ENCODE results near the gene RPL22. TPM values are rescaled to one million over a fixed set of nuclear protein-coding genes. Genes with fewer than 3 reads are reported as not detected.

Gene RPL22
- total RNA-seq, 4 donors from 2014 or later = 75.5 to 237 (median 192) TPM

DNA sequence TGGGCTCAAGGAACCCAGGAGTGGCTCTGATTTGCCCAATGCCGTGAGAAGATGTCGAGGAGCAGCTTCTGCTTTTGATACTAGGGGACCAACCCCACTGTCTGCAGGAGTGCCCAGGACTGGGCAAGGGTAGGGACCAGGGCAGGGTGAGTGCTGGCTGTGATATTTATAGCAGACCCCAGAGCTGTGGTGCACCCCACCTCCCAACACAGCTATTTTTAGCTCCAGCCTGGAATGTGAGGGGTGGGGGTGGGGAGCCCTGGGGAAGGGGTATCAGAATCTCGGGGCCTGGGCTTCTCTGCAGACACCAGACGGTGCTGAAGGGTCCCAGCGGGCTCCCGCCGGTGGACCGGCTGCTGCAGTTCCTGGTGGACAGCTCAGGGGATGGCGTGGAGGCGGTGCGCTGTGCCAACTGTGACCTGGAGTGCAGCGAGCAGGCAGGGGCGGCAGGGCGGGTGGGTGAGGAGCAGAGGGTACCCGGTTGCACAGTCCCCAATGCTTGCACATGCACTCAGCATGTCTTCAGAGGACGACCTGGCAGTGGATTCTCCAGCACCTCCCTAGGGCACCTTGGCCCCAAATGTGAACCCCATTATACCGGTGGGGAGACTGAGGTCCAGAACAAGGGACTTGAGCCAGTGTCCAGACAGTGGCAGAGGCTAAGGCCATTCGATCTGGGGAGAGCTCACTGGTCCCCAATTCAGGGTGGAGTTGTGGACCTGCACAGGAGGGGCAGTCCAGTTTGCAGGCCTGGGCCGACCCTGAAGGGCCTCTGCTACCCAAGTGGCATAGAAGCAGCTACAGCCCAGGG lies 7.9 kb upstream of the RPL22 start:
- TF ChIP-seq POLR2A (IDR thresholded peaks at IDR 0.05) (no peak), CTCF (IDR thresholded peaks at IDR 0.05) (no peak)
- Histone ChIP-seq H3K27ac (peak overlapping the region in 2 of 4 donors; percentile 82 to 90), H3K4me3 (peak overlapping the region in 3 of 4 donors; percentile 51 to 69 (median 58)), H3K36me3 (peaks cover 0 to 38% (median 0%) of the 10 kb centered on the region in 3 donors), H3K27me3 (peaks cover 0 to 22% (median 0%) of the 10 kb centered on the region in 4 donors), H3K4me1 (peaks cover 22 to 58% (median 38%) of the 10 kb centered on the region in 3 donors), H3K9me3 (no peaks in the 10 kb centered on the region)
- DNase-seq = no peak
- 73 to 100% methylated on average over 1 to 2 of the region's 19 CpGs for WGBS, 2 donors
- intact Hi-C loops (cut with DNase I) = no loop called here

DNA sequence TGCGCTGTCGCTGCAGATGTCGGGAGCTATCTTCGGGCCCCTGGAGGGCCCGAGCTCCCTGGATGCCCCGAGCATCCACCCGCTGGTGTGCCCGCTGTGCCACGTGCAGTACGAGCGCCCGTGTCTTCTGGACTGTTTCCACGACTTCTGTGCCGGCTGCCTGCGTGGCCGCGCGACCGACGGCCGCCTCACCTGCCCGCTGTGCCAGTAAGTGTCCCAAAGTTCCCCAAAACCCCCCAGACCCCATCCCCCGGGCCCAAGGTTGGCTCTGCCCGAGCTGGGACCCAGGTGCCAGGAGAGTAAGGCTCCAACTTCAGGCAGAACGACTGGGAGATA lies 7.1 kb upstream of the RPL22 start:
- no peak for TF ChIP-seq CTCF (IDR thresholded peaks at IDR 0.05)
- H3K27me3 ChIP-seq = peaks cover 0 to 22% (median 0%) of the 10 kb centered on the region in 4 donors
- H3K36me3 ChIP-seq = peaks cover 0 to 30% (median 0%) of the 10 kb centered on the region in 3 donors
- peak overlapping the region; percentile 82 to 90 (median 88) for H3K27ac ChIP-seq
- intact Hi-C loops (cut with DNase I) = no loop called here
- H3K4me3 ChIP-seq = peak overlapping the region; percentile 51 to 69 (median 58)
- no CpG with 5 or more reads among the region's 25 CpGs for WGBS, 2 donors
- H3K4me1 ChIP-seq = peaks cover 22 to 58% (median 38%) of the 10 kb centered on the region in 3 donors
- no peak for DNase-seq
- H3K9me3 ChIP-seq = no peaks in the 10 kb centered on the region

DNA sequence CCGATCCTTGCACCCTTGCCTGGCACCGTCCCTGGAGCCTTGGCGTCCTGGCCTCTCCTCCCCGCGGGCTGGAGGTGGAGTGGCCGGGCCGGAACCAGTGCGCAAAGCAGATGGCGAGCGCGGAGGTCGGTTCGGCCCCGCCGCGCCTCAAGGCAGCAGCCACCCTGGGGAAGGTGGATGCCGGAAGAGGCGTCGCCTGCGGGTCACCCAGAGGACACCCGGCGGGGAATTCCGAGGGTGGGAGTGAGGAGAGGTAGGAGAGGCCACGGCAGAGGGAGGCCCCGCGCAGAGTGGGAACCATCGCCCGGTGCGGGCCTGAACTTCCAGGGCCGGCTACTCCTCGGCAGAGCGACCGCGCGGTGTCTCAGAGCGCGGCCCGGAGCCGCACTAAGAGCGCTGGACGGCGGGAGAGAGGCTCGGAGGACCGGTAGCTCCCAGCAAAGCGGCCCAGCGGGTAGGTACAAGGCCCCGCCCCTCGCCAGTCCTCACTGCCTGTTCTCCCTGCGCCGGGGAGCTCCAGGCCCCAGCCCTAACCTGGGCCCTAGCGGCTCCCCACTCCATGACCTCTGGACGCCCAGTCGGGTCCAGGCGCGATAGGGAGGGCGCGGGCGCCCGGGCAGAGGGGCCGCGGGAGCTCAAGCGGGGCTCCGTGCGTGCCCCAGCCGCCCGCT lies 6.6 kb upstream of the RPL22 start, which contains the start of gene RNF207:
Gene RNF207 (plus strand): TSS at position 271 of the 671 bp plus-strand sequence. CDS start 417 bp downstream, outside the sequence.
- Histone ChIP-seq H3K9me3 (no peaks in the 10 kb centered on the region), H3K4me1 (peaks cover 22 to 58% (median 38%) of the 10 kb centered on the region in 3 donors), H3K27me3 (peaks cover 0 to 22% (median 0%) of the 10 kb centered on the region in 4 donors), H3K36me3 (peaks cover 0 to 25% (median 0%) of the 10 kb centered on the region in 3 donors), H3K4me3 (peak within 1 kb of the TSS; percentile 51 to 69 (median 58)), H3K27ac (peak within 1 kb of the TSS; percentile 82 to 90 (median 88))
- 0% methylated on average over 1 of the region's 66 CpGs; no CpG with 5 or more reads in 1 of the 2 donors for WGBS, 2 donors
- no peak for DNase-seq
- intact Hi-C loops (cut with DNase I) = no loop called here
- TF ChIP-seq POLR2A (IDR thresholded peaks at IDR 0.05) (peak in 2 of 4 donors; percentile 49 to 52), CTCF (IDR thresholded peaks at IDR 0.05) (no peak)

- Histone ChIP-seq H3K36me3 (peaks cover 0 to 2% (median 0%) of the 10 kb centered on the region in 3 donors), H3K27me3 (peaks cover 0 to 17% (median 0%) of the 10 kb centered on the region in 4 donors), H3K27ac (no peak overlapping the region), H3K4me3 (no peak overlapping the region), H3K9me3 (no peaks in the 10 kb centered on the region), H3K4me1 (peaks cover 35 to 60% (median 42%) of the 10 kb centered on the region in 3 donors)
- no peak for DNase-seq
- WGBS, 2 donors = 82 to 83% methylated on average over 7 of the region's 7 CpGs
- intact Hi-C loops (cut with DNase I) = no loop called here
- no peak for TF ChIP-seq POLR2A (IDR thresholded peaks at IDR 0.05)
- no peak for TF ChIP-seq CTCF (IDR thresholded peaks at IDR 0.05)
Observed at GRCh38 chr1:6202256-6202655, 2.9 kb upstream of the RPL22 start.

All from esophagus squamous epithelium (tissue), 5 donors.